Activated CD4-positive, alpha-beta T cell treated with anti-CD3 and anti-CD28 coated beads for 4 hours (primary cell): ENCODE data around the gene COG6.
A peak's percentile ranks its signal among the peaks of the same experiment; 100 is the strongest.

ENCODE experiments used
- DNase-seq, 2 donors: peaks; one replicate each; pipeline ENCODE4 v3.0.0-alpha.2; 2020

The COG6 gene

GRCh38 chr13:39773833-39774232 lies 118.4 kb downstream of the COG6 start:
- DNase-seq, result no peak

DNA sequence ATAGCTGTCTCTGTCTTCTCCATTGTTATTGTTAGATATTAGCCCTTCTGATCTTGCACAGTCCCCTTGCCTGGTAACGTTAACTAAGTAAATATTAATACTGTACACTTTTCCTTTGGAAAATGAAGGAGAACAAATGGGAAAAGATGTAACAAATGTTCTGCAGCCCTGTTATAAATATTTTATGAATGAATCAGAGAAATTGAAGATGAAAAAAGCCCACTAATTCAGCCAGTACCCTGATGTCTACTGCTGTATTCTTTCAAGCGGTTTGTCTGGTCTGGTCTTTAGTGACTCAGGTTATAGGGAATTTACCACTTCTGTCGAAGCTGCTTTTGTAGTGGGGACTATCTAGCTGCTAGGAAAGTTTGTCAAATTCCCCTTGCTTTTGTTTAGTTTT lies 121.0 kb downstream of the COG6 start:
- no peak for DNase-seq

DNA sequence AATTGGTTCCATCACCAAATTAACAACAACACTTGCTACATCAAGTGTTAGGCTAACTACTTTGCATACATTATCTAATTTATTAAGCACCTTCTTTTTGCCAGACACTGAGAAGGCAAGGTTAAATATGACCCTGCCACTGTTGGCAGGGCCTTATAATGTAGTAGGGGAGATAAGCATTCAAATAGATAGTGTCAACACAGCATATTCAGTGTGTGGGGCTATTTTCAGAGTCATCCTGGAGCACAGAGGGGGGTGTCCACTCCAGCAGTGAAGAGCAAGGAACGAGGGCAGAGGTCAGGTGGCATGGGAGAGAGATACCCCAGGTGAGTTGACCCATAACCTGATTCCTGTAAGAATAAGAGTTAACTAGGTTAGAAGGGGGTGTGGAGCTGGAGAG lies 121.6 kb downstream of the COG6 start:
- no peak for DNase-seq

- peak; percentile 39 to 53 for DNase-seq
Observed at GRCh38 chr13:39777527-39778061, 122.1 kb downstream of the COG6 start.

GRCh38 chr13:39779337-39780265 lies 124.1 kb downstream of the COG6 start:
- DNase-seq, result peak; percentile 45 to 49

DNA sequence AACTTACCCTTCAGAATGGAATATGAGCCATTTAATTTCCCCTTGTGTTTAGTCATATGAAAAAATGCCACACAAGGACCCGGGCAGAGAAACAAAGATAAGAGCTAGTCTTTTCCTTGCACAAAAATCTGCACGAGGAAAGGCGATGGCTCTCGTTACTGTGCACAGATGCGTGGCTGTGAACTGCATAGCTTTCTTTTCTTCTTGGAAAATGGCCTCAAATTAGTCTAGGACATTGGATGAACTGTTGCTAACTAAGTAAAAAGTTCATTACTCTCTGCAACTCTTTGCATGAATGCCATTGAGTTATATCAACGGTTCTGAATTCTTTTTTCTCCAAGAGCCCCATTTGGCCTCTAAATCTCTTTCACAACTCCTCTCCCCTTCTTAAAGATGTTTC lies 125.2 kb downstream of the COG6 start:
- DNase-seq, result no peak

- DNase-seq, result no peak
Observed at GRCh38 chr13:39781381-39781780, 125.9 kb downstream of the COG6 start.

DNA sequence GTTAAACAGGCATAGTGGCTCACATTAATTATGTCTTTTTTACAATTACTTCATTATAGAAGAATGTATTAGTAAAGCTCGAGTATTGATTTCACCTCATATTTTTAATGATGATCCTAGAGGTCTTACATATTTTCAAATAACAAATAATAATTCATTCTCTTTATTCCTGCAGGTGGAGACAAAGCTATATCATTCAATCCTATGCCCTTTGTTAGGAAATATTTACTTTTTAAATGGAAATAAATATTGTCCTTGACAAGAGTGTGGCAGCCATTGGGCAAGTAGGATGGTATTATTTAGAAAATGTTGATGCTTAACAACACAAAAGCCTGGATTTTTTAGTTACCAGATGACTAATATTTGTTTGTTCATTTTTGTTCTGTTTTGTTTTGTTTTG lies 127.6 kb downstream of the COG6 start:
- no peak for DNase-seq

- DNase-seq, result no peak
Observed at GRCh38 chr13:39784347-39784746, 128.9 kb downstream of the COG6 start.

- no peak for DNase-seq
Observed at GRCh38 chr13:39786091-39786490, 130.6 kb downstream of the COG6 start.

GRCh38 chr13:39787086-39787487 lies 131.6 kb downstream of the COG6 start:
- no peak for DNase-seq

DNA sequence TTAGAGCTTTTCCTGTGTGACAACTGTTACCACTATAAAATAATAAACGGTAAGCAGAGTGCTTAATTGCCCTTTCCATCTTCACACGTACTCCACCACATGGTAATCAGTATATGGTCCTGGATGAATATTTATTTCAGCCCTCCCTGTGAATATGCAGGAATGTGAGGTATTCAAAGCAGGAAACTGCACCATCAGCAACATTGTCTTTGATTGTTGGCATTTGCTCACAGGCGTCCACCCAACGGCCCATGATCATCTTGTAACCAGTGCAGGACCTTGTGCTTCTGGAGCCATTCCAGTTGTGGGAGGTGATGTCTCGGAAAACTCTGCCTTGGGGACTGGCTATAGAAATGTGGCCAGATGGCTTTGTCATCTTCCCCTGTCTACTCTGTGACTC lies 132.6 kb downstream of the COG6 start:
- no peak for DNase-seq

- no peak for DNase-seq
Observed at GRCh38 chr13:39789451-39789850, 134.0 kb downstream of the COG6 start.
